HFFc6 (cell line): ENCODE measurements around the gene POR. TPM values are rescaled to one million over a fixed set of nuclear protein-coding genes. Genes with fewer than 3 reads are reported as not detected.
A peak's percentile ranks its signal among the peaks of the same experiment; 100 is the strongest.

Source experiments
- DNase-seq: peaks from one replicate; pipeline ENCODE4 v3.0.0-alpha.2; 2018
- H3K27ac Mint-ChIP-seq: 2 replicates; pipeline ENCODE4 v1.8.0; 2020; ENCODE audit warnings: mild to moderate bottlenecking, mixed read lengths
- H3K27me3 Mint-ChIP-seq: 2 replicates; pipeline ENCODE4 v1.8.0; 2021; ENCODE audit warnings: mild to moderate bottlenecking, moderate library complexity, mixed read lengths; ENCODE audit not compliant: insufficient read depth
- H3K36me3 Mint-ChIP-seq: 2 replicates; pipeline ENCODE4 v1.8.0; 2021; ENCODE audit warnings: low read depth, mixed read lengths
- H3K4me1 Mint-ChIP-seq: 2 replicates; pipeline ENCODE4 v1.8.0; 2020; ENCODE audit warnings: low read depth, mixed read lengths
- H3K4me3 Mint-ChIP-seq: 2 replicates; pipeline ENCODE4 v1.8.0; 2020; ENCODE audit warnings: mild to moderate bottlenecking, moderate library complexity, mixed read lengths
- H3K9me3 Mint-ChIP-seq: 2 replicates; pipeline ENCODE4 v1.8.0; 2020; ENCODE audit warnings: mild to moderate bottlenecking, mixed read lengths
- CTCF ChIP-seq: fragments of 200-600 bp; sonication (generic); IDR thresholded peaks from 2 replicates; pipeline ENCODE4 v1.5.0; 2021; ENCODE audit warnings: antibody characterized with exemption, mild to moderate bottlenecking
- total RNA-seq, 6 experiments: library from RNA; stranded (reverse); fragmentation: NEBNext Ultra II Directional; extraction: Animal tissue kit (Norgen Biotek cat#: 25700); gene quantifications; 2 replicates in 1 of 6; 3 replicates in 5 of 6; pipeline ENCODE4 v1.2.3, GENCODE V29; 2021

Gene POR
- total RNA-seq, 6 experiments from 2014 or later, result 48.2 to 69.3 (median 49.4) TPM

GRCh38 chr7:75962607-75963380 lies 47.8 kb downstream of the POR start:
- Mint-ChIP-seq H3K27me3 (no peaks in the 10 kb centered on the region), H3K4me1 (peaks cover 49% of the 10 kb centered on the region), H3K4me3 (peak overlapping the region; percentile 13), H3K9me3 (no peaks in the 10 kb centered on the region), H3K36me3 (peaks cover 18% of the 10 kb centered on the region), H3K27ac (peak overlapping the region; percentile 87)
- TF ChIP-seq CTCF, result no peak
- peak; percentile 67 for DNase-seq

GRCh38 chr7:75963381-75963995 lies 48.5 kb downstream of the POR start:
- peak overlapping the region; percentile 87 for H3K27ac Mint-ChIP-seq
- H3K4me3 Mint-ChIP-seq, result no peak overlapping the region; the same call in 1 of the 2 replicates

GRCh38 chr7:75965617-75966016 lies 50.7 kb downstream of the POR start:
- H3K36me3 Mint-ChIP-seq, result peaks cover 8% of the 10 kb centered on the region; the same call in 1 of the 2 replicates
- no peak for TF ChIP-seq CTCF
- no peaks in the 10 kb centered on the region for H3K27me3 Mint-ChIP-seq
- peaks cover 39% of the 10 kb centered on the region for H3K4me1 Mint-ChIP-seq
- no peak overlapping the region for H3K27ac Mint-ChIP-seq
- no peak for DNase-seq
- H3K4me3 Mint-ChIP-seq, result no peak overlapping the region
- no peaks in the 10 kb centered on the region for H3K9me3 Mint-ChIP-seq

More at GRCh38 chr7:75963381-75963995, 48.5 kb downstream of the POR start:
- Mint-ChIP-seq H3K36me3 (peaks cover 14% of the 10 kb centered on the region), H3K9me3 (no peaks in the 10 kb centered on the region), H3K4me1 (peaks cover 46% of the 10 kb centered on the region), H3K27me3 (no peaks in the 10 kb centered on the region)
- no peak for DNase-seq
- TF ChIP-seq CTCF, result no peak

- Mint-ChIP-seq H3K9me3 (no peaks in the 10 kb centered on the region), H3K4me1 (peaks cover 38% of the 10 kb centered on the region), H3K36me3 (peaks cover 8% of the 10 kb centered on the region; the same call in 1 of the 2 replicates), H3K27ac (peak overlapping the region; percentile 58), H3K27me3 (no peaks in the 10 kb centered on the region), H3K4me3 (peak overlapping the region; percentile 73)
- no peak for DNase-seq
- no peak for TF ChIP-seq CTCF
These were observed 51.4 kb downstream of the POR start for GRCh38 chr7:75966190-75966961.

- DNase-seq, result no peak
- H3K4me3 Mint-ChIP-seq, result no peak overlapping the region
- H3K27ac Mint-ChIP-seq, result no peak overlapping the region; the same call in none of the 2 replicates
- no peak for TF ChIP-seq CTCF
- H3K36me3 Mint-ChIP-seq, result peaks cover 5% of the 10 kb centered on the region; the same call in 1 of the 2 replicates
- H3K4me1 Mint-ChIP-seq, result peaks cover 32% of the 10 kb centered on the region
- H3K9me3 Mint-ChIP-seq, result no peaks in the 10 kb centered on the region
- H3K27me3 Mint-ChIP-seq, result no peaks in the 10 kb centered on the region
These were observed 52.1 kb downstream of the POR start for GRCh38 chr7:75967055-75967454.
